ENCODE results near the gene SLC41A3.

SLC41A3 gene

DNA sequence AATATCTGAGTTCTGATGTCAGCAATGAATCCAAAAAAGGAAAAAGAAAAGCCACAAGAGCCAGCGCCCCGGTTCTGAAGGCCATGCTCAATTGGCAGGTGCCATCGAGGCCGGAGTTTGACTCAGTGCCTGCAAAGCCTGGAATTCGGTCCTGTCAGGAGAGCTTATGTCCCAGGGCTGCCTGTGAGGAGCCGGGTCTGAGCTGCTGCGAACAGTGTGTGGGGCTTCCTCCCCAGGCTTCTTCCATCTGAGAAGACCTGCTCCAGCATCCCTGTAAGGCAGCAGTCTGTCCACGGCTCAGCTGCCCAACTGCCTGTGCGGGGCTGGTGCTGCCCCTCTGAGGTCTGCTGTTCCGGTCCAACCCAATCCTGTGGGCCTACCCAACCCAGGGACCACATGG, 68.8 kb downstream of the SLC41A3 start:
- TF ChIP-seq ZFX (IDR thresholded peaks at IDR 0.05), result no peak
- TF ChIP-seq, protein P1, sequence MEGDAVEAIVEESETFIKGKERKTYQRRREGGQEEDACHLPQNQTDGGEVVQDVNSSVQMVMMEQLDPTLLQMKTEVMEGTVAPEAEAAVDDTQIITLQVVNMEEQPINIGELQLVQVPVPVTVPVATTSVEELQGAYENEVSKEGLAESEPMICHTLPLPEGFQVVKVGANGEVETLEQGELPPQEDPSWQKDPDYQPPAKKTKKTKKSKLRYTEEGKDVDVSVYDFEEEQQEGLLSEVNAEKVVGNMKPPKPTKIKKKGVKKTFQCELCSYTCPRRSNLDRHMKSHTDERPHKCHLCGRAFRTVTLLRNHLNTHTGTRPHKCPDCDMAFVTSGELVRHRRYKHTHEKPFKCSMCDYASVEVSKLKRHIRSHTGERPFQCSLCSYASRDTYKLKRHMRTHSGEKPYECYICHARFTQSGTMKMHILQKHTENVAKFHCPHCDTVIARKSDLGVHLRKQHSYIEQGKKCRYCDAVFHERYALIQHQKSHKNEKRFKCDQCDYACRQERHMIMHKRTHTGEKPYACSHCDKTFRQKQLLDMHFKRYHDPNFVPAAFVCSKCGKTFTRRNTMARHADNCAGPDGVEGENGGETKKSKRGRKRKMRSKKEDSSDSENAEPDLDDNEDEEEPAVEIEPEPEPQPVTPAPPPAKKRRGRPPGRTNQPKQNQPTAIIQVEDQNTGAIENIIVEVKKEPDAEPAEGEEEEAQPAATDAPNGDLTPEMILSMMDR (conservative IDR thresholded peaks at IDR 0.05), result no peak
- H3K27ac ChIP-seq, result no peak overlapping the region

DNA sequence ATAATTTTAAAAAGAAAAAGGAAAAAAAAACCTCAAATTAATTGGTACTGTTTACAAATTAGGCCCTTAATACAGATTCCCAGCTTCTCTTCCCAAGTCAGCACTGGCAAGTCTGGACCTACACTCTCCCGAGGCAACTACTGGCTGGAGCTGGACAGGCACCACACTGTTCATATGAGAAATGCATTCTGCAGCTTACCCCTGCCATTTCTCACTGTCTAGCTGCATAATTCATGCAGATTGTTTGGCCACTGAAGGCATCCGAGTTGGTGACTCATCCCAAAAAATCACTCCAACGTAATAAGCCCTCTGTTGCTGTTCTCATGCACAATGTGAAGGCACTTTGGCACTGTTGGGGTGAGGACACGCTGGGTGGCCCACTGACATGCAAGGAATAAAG, 69.7 kb downstream of the SLC41A3 start:
- TF ChIP-seq ZFX (IDR thresholded peaks at IDR 0.05), result no peak
- H3K27ac ChIP-seq, result no peak overlapping the region

DNA sequence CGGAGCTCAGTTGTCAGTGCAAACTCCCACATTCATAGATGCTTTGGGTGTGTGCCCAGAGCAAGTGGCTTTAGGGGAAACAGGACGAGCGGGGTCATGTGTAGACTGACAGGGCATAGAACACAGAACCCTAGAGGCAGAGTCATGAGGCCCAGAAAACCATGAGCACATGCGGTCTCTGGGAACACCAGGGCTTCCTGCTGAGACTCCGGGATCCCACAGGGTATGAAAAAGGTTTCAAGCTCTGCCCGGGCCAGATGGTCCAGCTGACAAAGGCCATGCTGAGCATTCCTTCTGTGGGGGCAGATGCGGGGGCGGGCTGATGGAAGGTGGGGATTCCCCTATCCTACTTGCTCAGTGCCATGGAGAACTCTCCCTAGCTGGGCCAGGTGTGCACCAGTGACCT, 70.2 kb downstream of the SLC41A3 start:
- no peak overlapping the region for H3K27ac ChIP-seq
- TF ChIP-seq ZFX (IDR thresholded peaks at IDR 0.05), result no peak
- TF ChIP-seq, protein P1 (conservative IDR thresholded peaks at IDR 0.05), result no peak

DNA sequence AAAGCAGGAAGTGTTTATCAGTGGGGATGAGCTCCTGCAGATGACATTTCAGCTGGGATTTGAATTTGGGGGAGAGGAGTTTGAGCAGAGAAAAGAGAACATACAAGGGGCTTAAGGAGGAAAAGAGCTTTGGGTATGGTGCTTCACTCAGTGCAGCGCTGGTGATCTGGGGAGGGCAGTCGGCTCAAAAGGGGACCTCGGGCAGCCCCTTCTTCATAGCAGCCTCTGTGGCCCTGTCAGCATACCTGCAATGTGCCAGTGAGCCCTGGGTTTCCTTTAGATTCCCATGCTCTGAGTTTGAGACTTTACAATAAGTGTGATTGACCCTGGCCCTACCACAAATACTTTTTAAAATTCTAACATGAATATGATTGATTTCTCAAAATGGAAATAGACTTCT, 74.7 kb downstream of the SLC41A3 start:
- H3K27ac ChIP-seq, result no peak overlapping the region

DNA sequence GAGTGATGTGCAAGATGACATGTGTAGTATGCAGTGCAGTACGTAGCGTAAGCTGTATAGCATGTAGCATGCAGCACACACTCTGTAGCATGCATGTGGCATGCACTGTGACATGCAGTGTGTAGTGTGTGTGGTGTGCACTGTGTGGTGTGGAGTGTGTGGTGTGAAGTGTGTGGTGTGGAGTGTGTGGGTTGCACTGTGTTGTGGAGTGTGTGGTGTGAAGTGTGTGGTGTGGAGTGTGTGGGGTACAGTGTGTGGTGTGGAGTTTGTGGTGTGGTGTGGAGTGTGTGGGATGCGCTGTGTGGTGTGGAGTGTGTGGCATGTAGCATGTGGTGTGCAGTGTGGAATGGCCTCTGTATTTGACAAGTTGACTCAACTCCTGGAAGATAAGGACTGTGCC, 75.7 kb downstream of the SLC41A3 start:
- no peak for TF ChIP-seq ZFX (IDR thresholded peaks at IDR 0.05)
- TF ChIP-seq, protein P1 (conservative IDR thresholded peaks at IDR 0.05), result no peak
- no peak overlapping the region for H3K27ac ChIP-seq

More for the DNA sequence above, 74.7 kb downstream of the SLC41A3 start:
- no peak for TF ChIP-seq ZFX (IDR thresholded peaks at IDR 0.05)
- TF ChIP-seq, protein P1 (conservative IDR thresholded peaks at IDR 0.05), result no peak

DNA sequence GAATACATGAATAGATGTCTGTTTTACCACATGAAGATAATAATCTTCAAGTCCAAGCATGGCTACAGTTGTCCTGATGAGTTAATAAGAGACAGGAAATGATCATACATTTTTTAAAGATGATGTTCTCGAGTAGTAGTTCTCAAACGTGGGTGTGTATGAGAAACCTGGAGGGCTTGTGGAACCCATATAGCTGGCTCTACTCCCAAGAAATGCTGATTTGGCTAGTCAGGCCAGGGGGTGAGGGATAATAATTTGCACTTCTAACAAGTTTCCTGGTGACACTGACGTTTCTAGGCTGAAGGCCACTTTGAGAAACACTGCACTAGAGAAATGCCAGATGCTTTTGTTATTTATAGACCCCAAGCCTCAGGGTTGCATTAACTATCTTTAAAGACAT, 78.0 kb downstream of the SLC41A3 start:
- TF ChIP-seq, protein P1 (conservative IDR thresholded peaks at IDR 0.05), result no peak
- no peak for TF ChIP-seq ZFX (IDR thresholded peaks at IDR 0.05)
- H3K27ac ChIP-seq, result no peak overlapping the region

DNA sequence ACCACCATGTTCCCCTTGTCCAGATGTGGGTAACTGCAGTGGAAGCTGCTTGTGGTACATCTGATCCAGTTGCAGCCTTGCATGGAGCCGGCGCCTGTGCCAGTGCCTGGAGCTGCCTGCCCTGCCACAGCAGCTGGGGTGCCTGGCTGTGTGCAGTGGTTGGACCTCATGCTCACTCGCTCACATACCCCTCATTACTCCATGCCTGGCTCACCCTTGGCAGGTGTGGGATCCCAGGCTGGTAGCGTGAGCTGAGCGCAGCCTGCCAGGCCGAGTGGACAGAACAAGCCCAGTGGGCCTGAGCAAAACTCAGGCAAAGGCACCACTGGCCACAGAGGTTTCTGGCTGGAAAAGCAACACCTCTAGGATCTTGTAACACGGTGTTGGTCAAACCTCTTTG, 79.2 kb downstream of the SLC41A3 start:
- no peak overlapping the region for H3K27ac ChIP-seq
- TF ChIP-seq, protein P1 (conservative IDR thresholded peaks at IDR 0.05), result no peak
- no peak for TF ChIP-seq ZFX (IDR thresholded peaks at IDR 0.05)

DNA sequence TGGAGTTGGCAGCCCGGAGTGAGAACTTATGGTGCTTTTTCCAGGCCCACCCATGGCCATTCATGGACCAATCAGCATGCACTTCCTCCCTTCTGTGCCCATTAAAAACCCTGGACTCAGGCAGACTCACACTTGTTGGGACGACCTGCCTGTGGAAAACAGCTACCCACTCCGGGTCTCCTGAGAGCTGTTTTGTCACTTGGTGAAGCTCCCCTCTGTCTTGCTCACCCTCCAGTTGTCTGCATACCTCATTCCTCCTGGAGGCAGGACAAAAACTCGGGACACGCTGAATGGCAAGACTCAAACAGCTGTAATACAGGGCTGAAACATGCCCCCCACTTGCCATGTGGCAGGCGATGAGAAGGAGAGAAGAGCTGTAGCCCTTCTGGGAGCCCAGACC, 79.7 kb downstream of the SLC41A3 start:
- H3K27ac ChIP-seq, result no peak overlapping the region
- TF ChIP-seq, protein P1 (conservative IDR thresholded peaks at IDR 0.05), result no peak
- TF ChIP-seq ZFX (IDR thresholded peaks at IDR 0.05), result no peak

Data from C4-2B (cell line).